GM12891 (cell line): ENCODE results near the gene GRM7.

Experiments used
- DNase-seq: peaks from one replicate; pipeline ENCODE4 v3.0.0; 2011; ENCODE audit warnings: low spot score; ENCODE audit not compliant: insufficient read length
- FAIRE-seq: peaks from 2 replicates; lab custom pipeline; 2011; peaks lifted over from hg19 to GRCh38; lab: Jason Lieb, UNC
- PAX5 ChIP-seq: IDR thresholded peaks from 2 replicates; pipeline ENCODE4 v1.6.1; 2011; ENCODE audit warnings: low read length, moderate library complexity, mild to moderate bottlenecking; ENCODE audit not compliant: insufficient read depth, severe bottlenecking
- POLR2A ChIP-seq: IDR thresholded peaks from 2 replicates; pipeline ENCODE4 v1.6.1; 2011; ENCODE audit warnings: low read depth, low read length, control low read depth
- POLR2AphosphoS5 ChIP-seq: IDR thresholded peaks from 2 replicates; pipeline ENCODE4 v1.6.1; 2011; ENCODE audit warnings: low read depth, low read length, control low read depth
- POU2F2 ChIP-seq: IDR thresholded peaks from 2 replicates; pipeline ENCODE4 v1.6.1; 2011; ENCODE audit warnings: low read depth, mild to moderate bottlenecking, control low read depth, low read length, moderate library complexity
- SPI1 ChIP-seq: IDR thresholded peaks from 2 replicates; pipeline ENCODE4 v1.6.1; 2011; ENCODE audit warnings: low read depth, low read length, control low read depth
- TAF1 ChIP-seq: IDR thresholded peaks from 2 replicates; pipeline ENCODE4 v1.6.1; 2011; ENCODE audit warnings: low read depth, low read length, control low read depth

The GRM7 gene

DNA sequence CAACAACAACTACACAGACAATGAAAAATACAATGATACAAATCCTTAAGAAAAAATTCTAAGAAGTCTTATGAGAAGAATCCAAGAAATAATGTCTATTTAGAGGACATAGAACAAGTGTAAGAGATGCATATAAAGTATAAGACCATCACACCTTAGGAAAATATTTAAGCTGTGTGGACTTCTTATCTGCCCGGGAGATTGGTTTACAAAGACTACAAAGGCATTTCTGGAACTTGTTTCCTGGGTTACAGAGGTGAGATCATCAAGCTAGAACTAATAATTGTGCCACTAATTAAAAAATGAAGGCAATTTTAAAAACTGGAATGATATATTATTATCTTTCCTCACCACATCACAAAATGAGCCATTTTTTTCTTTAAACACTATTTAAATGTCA lies 507.1 kb downstream of the GRM7 start:
- TF ChIP-seq POLR2AphosphoS5: no peak
- TF ChIP-seq POLR2A: no peak
- no peak for TF ChIP-seq SPI1
- no peak for TF ChIP-seq PAX5
- TF ChIP-seq POU2F2: no peak
- TF ChIP-seq TAF1: no peak
- DNase-seq (no peak), FAIRE-seq (no peak)

DNA sequence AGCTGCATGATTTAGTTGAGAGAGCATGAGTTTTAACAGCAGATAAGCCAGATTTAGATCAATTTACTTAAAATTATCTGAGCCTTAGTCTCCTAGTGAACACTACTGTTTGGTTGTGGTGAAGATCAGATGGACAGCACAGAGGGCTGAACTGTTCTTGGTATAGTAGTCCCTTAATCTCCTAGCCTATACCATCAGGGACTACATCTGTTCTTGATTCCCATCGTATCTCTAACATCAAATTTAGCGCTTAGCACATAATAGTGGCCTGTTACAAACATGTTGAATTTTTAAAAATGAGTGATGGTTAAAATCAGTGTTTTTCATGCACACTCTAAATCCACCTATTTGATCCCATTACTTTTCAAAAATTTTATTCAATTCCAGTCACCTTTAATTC lies 507.7 kb downstream of the GRM7 start:
- TF ChIP-seq TAF1 (no peak), POLR2A (no peak), POLR2AphosphoS5 (no peak), POU2F2 (no peak), SPI1 (no peak), PAX5 (no peak)
- FAIRE-seq (no peak), DNase-seq (no peak)

DNA sequence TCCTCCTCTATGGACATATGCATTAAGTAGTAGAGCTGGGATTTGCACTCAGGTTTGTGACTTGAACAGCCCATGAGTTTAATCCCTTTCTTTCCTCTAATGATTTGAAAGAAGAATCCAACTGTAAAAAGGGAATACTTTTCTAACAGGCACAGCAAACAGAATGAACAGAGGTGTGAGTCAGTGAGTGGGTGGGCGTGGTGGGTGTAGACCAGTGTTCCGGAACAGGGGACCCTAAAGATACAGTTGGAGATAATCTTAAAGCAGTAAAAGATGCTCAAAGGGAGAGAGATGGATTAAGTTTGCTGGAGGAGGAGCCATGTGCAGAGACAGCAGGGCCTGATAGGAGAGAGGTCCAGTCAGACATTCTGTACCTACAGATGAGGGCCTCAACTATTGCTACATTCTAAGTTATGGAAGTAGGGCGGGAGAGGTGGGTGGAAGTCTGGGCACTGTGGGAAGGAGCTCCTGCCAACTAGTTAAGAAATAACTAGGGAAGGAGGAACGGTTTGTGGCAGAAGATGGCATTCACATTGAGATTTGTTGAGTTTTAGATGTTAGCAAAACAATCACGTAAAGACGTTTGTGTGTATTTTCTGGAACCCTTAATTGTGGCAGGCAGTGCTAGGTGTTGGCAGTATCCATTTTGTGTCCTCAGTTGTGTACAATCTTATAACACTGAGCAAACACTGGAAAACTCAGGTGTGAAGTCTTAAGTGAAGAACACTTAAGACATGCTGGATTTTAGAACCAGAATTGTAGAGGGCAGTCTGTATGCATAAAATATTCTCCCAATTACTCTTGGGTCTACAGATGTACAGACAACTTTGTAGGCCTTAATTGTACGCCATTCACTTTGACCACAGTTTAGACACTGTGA lies 511.0 kb downstream of the GRM7 start:
- TF ChIP-seq SPI1: no peak
- TF ChIP-seq PAX5: no peak
- TF ChIP-seq POLR2AphosphoS5: no peak
- no peak for TF ChIP-seq POU2F2
- no peak for TF ChIP-seq POLR2A
- FAIRE-seq (no peak), DNase-seq (no peak)

DNA sequence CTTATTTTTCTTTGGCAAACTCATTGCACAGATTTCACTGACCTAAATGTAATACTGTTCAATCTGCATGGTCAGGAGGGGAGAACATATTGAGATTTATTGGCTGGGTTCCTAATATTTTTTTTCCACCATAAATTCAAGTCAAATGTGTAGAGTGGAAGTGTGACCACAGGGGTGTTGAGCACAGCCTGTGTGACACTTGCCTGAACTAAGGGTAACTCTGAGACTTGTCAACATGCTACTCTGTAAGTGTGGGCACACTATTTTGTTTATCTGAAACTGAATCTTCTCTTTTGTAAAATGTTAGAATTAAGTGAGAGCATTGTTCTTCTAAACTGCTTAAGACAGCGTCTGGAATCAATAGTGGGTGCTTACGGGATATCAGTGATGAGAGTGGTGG lies 516.2 kb downstream of the GRM7 start:
- FAIRE-seq (no peak), DNase-seq (no peak)
- TF ChIP-seq POU2F2: no peak
- TF ChIP-seq SPI1: no peak
- TF ChIP-seq TAF1: no peak
- no peak for TF ChIP-seq POLR2A
- no peak for TF ChIP-seq POLR2AphosphoS5
- no peak for TF ChIP-seq PAX5

DNA sequence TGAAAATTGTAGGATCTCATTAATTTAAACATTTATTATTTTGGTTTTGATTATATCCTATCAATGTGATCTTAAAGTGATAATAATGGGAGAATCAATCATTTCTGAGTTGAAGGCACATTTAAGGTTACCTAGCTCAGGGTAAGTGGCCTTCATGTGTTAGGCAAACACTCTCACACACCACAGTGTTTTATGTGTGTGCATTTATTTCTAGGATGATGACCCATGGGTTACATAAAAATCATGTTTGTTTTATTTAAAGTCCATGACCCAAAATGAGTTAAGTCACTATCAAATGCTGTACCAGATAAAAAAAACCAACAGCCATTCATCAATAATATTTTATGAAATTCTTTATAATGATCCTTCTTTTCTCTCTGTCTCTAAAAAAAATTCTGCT lies 520.8 kb downstream of the GRM7 start:
- TF ChIP-seq TAF1 (no peak), PAX5 (no peak), SPI1 (no peak), POLR2A (no peak), POLR2AphosphoS5 (no peak), POU2F2 (no peak)
- DNase-seq (no peak), FAIRE-seq (no peak)

DNA sequence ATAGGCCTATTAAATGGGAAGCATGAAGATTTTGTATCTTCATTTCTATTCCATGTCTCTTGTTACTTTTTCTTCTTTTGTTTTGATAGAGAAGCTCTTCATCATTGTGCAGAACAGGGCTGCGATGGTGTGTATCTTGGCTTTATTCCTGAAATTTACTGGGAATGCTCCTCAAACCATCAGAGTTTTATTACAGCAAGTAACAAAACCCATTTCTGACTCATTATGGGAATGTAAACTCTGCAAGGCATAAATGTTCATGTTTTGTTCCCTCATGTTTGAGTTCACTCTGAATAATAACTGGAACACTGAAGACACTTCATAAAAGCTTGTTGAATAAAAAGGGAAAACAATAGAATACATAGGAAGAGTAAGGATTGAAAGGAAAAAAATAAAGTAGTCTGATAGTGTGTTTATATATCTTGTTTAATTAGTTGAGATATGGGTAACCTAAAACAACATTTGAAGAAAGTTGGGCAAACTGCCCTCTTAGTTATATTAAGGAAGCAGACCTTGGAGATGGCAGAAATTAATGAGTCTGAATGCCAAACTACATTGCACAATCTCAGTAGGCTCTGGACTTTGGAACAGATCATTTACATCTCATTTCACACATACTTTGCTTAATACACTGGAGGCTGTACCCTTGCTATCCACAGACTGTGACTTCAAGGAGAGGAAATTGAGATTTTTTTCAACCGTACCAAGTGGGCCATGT lies 521.5 kb downstream of the GRM7 start:
- no peak for FAIRE-seq
- TF ChIP-seq TAF1 (no peak), SPI1 (no peak)
- DNase-seq: no peak

DNA sequence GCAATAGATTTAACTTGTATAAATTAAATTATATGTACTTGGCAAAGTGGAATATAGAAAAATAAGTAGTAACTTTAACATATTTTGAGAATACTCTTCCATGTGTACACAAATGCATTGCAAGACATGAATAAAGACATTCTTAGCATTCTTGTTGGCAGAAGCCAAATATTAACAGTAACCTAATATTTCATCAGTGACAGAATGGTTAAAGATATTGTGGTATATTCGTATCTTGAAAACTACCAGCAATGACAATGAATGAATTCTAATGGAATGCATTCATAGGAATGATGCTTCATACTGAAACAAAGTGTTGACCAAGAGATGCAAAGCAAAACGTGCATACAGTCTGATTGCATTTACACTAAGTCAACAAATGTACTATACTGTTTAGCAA lies 524.7 kb downstream of the GRM7 start:
- TF ChIP-seq PAX5: no peak
- no peak for TF ChIP-seq TAF1
- TF ChIP-seq POLR2A: no peak
- no peak for TF ChIP-seq POU2F2
- no peak for TF ChIP-seq SPI1
- no peak for TF ChIP-seq POLR2AphosphoS5
- DNase-seq: no peak
- no peak for FAIRE-seq

DNA sequence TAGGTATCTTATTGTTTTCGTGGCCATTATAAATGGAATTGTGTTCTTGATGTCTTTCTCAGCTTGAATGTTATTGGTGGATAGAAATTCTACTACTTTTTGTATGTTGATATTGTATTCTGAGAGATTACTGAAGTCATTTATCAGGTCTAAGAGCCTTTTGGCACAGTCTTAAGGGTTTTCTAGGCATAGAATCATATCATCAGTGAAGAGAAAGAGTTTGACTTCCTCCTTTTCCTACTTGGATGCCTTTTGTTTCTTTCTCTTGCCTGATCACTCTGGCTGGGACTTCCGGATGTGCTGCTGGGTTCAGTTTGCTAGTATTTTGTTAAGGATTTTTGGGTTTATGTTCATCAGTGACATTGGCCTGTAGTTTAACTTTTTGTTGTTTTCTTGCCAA lies 527.1 kb downstream of the GRM7 start:
- TF ChIP-seq POLR2A (no peak), PAX5 (no peak), POU2F2 (no peak)
- no peak for DNase-seq
- no peak for FAIRE-seq

DNA sequence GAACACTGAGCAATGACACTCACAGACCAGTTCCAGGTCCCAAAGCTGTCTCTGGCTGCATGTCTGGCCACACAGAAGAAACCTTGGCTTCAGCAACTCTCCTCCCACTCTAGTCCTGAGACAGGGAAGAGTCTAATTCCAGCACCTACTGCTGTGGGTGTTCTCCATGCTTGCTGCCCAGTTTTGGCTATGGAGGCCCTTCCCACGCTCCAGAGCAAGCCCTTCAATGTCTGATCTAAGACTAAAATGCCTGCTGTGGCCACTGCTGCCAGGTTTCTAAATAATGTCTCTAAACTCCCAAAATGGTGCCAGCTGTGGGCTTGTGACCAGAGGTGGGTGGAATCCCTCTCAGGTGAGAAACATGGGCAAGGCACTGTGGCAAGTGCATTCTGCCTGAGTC lies 531.3 kb downstream of the GRM7 start:
- DNase-seq: no peak
- no peak for FAIRE-seq
- TF ChIP-seq POU2F2: no peak
- no peak for TF ChIP-seq POLR2A
- TF ChIP-seq PAX5: no peak
- no peak for TF ChIP-seq SPI1
- no peak for TF ChIP-seq TAF1
- no peak for TF ChIP-seq POLR2AphosphoS5

DNA sequence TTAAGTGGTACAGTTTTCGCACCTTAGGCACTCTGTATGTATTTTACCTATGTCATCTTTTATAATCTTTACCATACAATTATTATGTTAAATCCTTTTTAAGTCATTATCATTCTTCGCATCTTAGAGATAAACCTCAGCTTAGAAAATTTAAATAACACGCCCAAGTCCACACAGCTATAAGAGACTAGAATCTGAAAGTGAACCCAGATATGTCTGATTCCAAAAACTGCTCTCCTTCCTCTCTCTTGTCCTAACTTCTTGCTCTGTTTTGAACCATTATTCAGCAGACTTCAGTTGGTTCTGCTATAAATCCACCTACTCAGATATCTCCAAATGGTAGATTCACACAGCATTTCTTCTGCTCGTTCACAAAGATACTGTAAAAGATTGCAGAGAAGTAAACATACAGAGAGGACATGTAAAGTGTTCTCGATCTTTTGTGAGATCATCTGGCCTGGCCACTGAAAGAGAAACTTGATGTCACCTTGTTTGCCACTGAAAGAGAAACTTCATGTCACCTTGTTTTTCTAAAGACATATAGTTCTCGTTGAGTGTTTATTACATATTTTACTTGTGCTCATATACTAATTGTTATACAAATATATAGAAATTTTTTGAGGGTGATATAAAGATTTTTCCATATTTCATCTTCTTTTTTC lies 533.2 kb downstream of the GRM7 start:
- DNase-seq (no peak), FAIRE-seq (no peak)
- TF ChIP-seq TAF1 (no peak), SPI1 (no peak), POLR2A (no peak), PAX5 (no peak), POU2F2 (no peak), POLR2AphosphoS5 (no peak)

DNA sequence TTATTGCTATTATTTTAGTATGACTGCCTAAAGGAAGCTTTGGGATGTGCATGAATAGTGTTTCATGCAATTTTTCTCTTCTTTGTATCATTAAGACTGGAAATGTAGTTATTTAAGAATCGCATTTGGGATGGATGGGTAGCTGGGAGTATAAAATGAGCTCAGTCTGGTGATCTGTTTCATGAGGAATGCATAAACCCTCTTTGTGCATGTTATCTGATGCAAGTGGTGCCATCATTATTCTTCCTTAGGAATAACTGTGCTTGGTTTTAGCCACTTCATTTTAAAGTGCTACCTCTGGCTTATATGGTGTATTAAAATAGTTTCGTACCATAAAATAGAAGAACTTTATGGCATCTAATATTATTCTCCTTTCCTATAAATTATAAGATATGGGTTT lies 535.6 kb downstream of the GRM7 start:
- FAIRE-seq (no peak), DNase-seq (no peak)
- TF ChIP-seq TAF1 (no peak), PAX5 (no peak), SPI1 (no peak), POLR2AphosphoS5 (no peak), POU2F2 (no peak)
